Activated T-helper 1 cell treated with anti-CD3 and anti-CD28 coated beads, Interleukin-12 subunit alpha, Interleukin-12 subunit beta, Interleukin-2, Interleukin-4 antibody, amounts not matched to agents 30 ng/mL and 10 ng/mL and 1 ng/mL, durations not matched to agents 14 hours and 24 hours and 36 hours (primary cell): ENCODE data around the gene TMEM200A. TPM values are rescaled to one million over a fixed set of nuclear protein-coding genes. Genes with fewer than 3 reads are reported as not detected.
"Not testable (repeated sequence)": the region's sequence is repeated elsewhere in the genome, so short reads cannot be mapped to it uniquely, and the experiment has no call there.

Source experiments
- DNase-seq: peaks from one replicate; pipeline ENCODE4 v3.0.0; 2021; ENCODE audit warnings: low spot score
- H3K27ac Mint-ChIP-seq: one replicate; pipeline ENCODE4 v1.8.0; 2021; ENCODE audit warnings: mild to moderate bottlenecking, mixed read lengths
- H3K27me3 Mint-ChIP-seq: one replicate; pipeline ENCODE4 v1.8.0; 2022; ENCODE audit warnings: mild to moderate bottlenecking, moderate library complexity, mixed read lengths; ENCODE audit not compliant: insufficient read depth
- H3K36me3 Mint-ChIP-seq: one replicate; pipeline ENCODE4 v1.8.0; 2021; ENCODE audit warnings: low read depth, mixed read lengths
- H3K4me1 Mint-ChIP-seq: one replicate; pipeline ENCODE4 v1.8.0; 2021; ENCODE audit warnings: low read depth, mixed read lengths
- H3K4me3 Mint-ChIP-seq: one replicate; pipeline ENCODE4 v1.8.0; 2021; ENCODE audit warnings: mild to moderate bottlenecking, moderate library complexity, mixed read lengths
- H3K9me3 Mint-ChIP-seq: one replicate; pipeline ENCODE4 v1.8.0; 2021; ENCODE audit warnings: mixed read lengths
- intact Hi-C: fragments of 100-400 bp; cut with micrococcal nuclease; formaldehyde crosslinking; loops from one replicate; pipeline ENCODE4 v1.15.1; 2024
- total RNA-seq: library from RNA; stranded (reverse); gene quantifications from 2 replicates; pipeline ENCODE4 v1.2.3, GENCODE V29; 2022

The TMEM200A gene
- total RNA-seq, result 0.67 and 0.69 TPM in 2 replicates

DNA sequence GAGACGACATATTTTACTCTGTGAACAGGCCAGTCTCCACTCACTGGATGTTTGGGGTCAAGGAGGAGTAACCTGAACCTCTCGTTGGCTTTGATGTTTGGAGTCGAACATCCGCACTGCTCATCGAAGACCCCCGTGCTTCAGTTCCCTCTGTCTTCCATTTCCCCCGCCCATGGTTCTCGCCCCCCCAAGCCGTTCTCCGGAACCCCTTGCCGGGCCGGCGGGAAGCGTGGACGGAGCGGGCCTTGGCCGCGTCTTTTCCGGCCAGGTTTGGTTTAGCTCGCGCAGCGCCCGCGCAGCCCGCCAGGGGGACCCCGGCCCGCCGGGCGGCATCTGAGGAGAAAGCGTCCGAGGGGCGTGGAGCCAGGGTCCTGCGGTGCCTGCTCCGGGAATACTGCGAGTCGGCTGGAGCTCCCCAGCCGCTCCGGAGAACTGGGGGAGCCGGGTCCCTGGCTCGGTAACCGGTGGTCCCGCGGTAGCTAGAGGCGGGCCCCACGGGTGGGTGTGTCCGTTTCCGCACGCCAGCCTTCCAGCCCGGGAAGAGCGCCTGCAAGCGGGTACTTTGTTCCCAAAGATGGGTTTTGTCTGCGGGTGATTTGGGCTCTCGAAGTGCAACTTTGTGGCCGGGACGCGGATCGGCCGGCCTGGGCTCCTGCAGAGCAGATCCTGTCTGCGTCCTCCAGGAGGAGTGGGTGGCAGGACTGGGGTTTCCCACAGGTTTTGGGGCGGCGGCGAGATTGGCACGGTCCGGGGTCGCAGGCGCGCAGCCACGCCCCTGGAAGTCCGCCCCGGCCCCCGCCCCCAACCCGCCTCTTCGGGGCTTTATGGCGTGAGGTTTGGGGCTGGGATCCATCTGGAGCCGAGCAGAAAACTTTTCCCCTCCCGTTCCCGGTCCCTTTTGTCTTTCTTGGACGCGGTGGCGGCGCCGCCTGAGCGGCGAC lies at the start of gene TMEM200A:
TSS of gene TMEM200A (plus strand) at position 852 of the 941 bp plus-strand sequence. CDS start 74,406 bp downstream, outside the sequence.
- Mint-ChIP-seq H3K36me3 (peaks cover 4% of the 10 kb centered on the region), H3K27me3 (peaks cover 50% of the 10 kb centered on the region), H3K27ac (no peak within 1 kb of the TSS), H3K4me3 (peak within 1 kb of the TSS; percentile 78), H3K4me1 (peaks cover 25% of the 10 kb centered on the region), H3K9me3 (peaks cover 8% of the 10 kb centered on the region)
- peak; percentile 41 for DNase-seq
- intact Hi-C loops, result loop anchor here (1.0 to 5.0 kb wide), 4 partner anchors 15 to 333 kb away; no protein-coding TSS in a partner anchor

DNA sequence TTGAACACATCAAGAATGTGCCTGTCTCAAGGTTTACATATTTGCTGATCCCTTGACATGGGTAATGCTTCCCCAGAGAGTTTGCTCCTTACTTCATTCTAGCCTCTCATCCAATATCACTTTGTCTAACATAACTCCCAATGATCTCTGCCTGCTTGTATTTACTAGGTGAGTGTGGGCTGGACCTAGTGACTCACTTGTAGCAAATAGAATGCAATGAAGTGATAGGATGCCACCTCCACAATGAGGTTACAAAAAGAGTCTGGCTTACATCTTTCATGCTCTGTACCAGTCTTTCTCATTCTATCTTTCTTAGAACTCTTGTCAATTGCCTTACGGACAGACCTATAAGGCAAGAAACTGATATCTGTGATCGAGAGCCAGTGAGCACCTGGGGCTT lies 44.9 kb upstream of the TMEM200A start:
- Mint-ChIP-seq H3K9me3 (no peaks in the 10 kb centered on the region), H3K27me3 (peaks cover 11% of the 10 kb centered on the region), H3K4me1 (peaks cover 7% of the 10 kb centered on the region), H3K36me3 (no peaks in the 10 kb centered on the region), H3K27ac (no peak overlapping the region), H3K4me3 (no peak overlapping the region)
- DNase-seq, result no peak
- intact Hi-C loops, result loop anchor here (2.0 to 5.0 kb wide), 2 partner anchors 196 to 1196 kb away; no protein-coding TSS in a partner anchor

DNA sequence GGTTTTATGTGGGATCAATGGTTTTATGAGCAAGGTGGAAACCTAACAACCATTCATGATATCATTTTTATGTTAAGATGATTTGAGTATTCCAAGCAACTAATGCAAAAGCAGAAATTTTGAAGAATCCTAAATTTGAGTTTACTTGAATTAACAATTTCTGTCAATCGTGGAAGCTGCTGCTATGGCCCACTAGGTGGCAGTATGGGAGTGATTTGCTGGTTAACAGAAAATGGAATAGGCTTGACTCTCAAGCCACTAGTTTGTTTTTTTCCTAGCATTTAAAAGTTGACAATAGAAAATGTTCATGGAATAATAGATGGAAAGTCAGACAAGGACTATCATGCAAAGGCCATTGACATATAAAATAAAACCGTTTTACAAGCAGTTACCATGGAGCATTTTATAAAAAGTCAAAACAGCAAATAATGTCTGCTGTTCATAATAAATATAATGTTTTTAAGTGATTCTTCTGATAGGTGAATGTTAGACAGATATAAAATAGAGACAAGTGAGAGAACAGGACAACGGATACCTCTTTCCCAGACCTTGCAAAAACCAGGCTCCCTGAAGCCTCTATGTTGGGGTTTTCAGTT lies 43.0 kb upstream of the TMEM200A start:
- no peaks in the 10 kb centered on the region for H3K36me3 Mint-ChIP-seq
- no peak overlapping the region for H3K4me3 Mint-ChIP-seq
- H3K27me3 Mint-ChIP-seq, result peaks cover 11% of the 10 kb centered on the region
- DNase-seq, result peak; percentile 26
- intact Hi-C loops, result loop anchor here (1.0 to 5.0 kb wide), 5 partner anchors 195 to 550 kb away; no protein-coding TSS in a partner anchor
- H3K27ac Mint-ChIP-seq, result no peak overlapping the region
- peaks cover 7% of the 10 kb centered on the region for H3K4me1 Mint-ChIP-seq
- no peaks in the 10 kb centered on the region for H3K9me3 Mint-ChIP-seq

- Mint-ChIP-seq H3K27me3 (peaks cover 7% of the 10 kb centered on the region), H3K4me1 (peaks cover 7% of the 10 kb centered on the region), H3K27ac (no peak overlapping the region), H3K9me3 (no peaks in the 10 kb centered on the region), H3K36me3 (no peaks in the 10 kb centered on the region), H3K4me3 (no peak overlapping the region)
- no peak for DNase-seq
- intact Hi-C loops, result loop anchor here (2.0 to 5.0 kb wide), 2 partner anchors 38 to 193 kb away; no protein-coding TSS in a partner anchor
Observed at GRCh38 chr6:130324657-130325056, 41.2 kb upstream of the TMEM200A start.

GRCh38 chr6:130326496-130326895 lies 39.3 kb upstream of the TMEM200A start:
- Mint-ChIP-seq H3K4me1 (peaks cover 7% of the 10 kb centered on the region), H3K4me3 (no peak overlapping the region), H3K27ac (no peak overlapping the region), H3K9me3 (peaks cover 8% of the 10 kb centered on the region), H3K27me3 (peaks cover 9% of the 10 kb centered on the region), H3K36me3 (no peaks in the 10 kb centered on the region)
- no peak for DNase-seq
- intact Hi-C loops, result no loop called here

- H3K27ac Mint-ChIP-seq, result no peak overlapping the region
- DNase-seq, result no peak
- H3K36me3 Mint-ChIP-seq, result no peaks in the 10 kb centered on the region
- intact Hi-C loops, result no loop called here
- no peak overlapping the region for H3K4me3 Mint-ChIP-seq
- H3K4me1 Mint-ChIP-seq, result no peaks in the 10 kb centered on the region
- H3K9me3 Mint-ChIP-seq, result peaks cover 8% of the 10 kb centered on the region
- peaks cover 3% of the 10 kb centered on the region for H3K27me3 Mint-ChIP-seq
Observed at GRCh38 chr6:130337534-130337933, 28.3 kb upstream of the TMEM200A start.

GRCh38 chr6:130346324-130346723 lies 19.5 kb upstream of the TMEM200A start:
- H3K27me3 Mint-ChIP-seq, H3K27ac Mint-ChIP-seq, intact Hi-C loops, H3K4me3 Mint-ChIP-seq, H3K9me3 Mint-ChIP-seq, H3K4me1 Mint-ChIP-seq, DNase-seq, H3K36me3 Mint-ChIP-seq: not testable (repeated sequence)

DNA sequence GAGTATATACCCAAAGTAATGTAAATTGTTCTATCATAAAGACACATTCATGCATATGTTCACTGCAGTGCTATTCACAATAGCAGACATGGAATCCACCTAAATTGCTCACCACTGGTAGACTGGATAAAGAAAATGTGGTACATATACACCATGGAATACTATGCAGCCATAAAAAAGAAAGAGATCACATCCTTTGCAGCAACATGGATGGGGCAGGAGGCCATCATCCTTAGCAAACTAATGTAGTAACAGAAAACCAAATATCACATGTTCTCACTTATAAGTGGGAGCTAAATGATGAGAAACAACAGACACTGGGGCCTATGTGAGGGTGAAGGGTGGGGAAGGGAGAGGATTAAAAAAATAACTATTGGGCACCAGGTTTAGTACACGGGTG lies 11.5 kb upstream of the TMEM200A start:
- peaks cover 8% of the 10 kb centered on the region for H3K27me3 Mint-ChIP-seq
- DNase-seq, result no peak
- H3K9me3 Mint-ChIP-seq, result peaks cover 8% of the 10 kb centered on the region
- H3K4me1 Mint-ChIP-seq, result no peaks in the 10 kb centered on the region
- H3K4me3 Mint-ChIP-seq, result no peak overlapping the region
- intact Hi-C loops, result no loop called here
- no peak overlapping the region for H3K27ac Mint-ChIP-seq
- peaks cover 2% of the 10 kb centered on the region for H3K36me3 Mint-ChIP-seq

DNA sequence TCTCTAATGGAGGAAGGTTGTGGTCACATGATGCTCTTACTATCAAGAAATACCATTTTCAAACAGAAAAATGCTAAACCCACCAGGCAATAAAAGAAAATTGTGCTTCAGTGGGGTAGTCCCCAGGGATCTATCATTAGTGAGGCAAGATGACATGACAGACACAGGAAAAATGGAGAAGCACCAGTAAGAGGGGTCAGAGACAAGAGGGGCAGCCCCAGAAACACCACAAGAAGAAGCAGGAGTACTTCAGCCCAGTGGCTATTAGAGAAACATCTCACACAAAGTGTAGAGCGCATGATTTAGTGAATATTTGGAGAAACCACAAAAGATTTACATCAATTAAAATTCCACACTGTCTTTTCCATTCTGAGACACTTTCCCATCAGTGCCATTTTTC lies 10.2 kb upstream of the TMEM200A start:
- H3K36me3 Mint-ChIP-seq, result peaks cover 2% of the 10 kb centered on the region
- H3K27me3 Mint-ChIP-seq, result peaks cover 8% of the 10 kb centered on the region
- no peak overlapping the region for H3K4me3 Mint-ChIP-seq
- H3K4me1 Mint-ChIP-seq, result no peaks in the 10 kb centered on the region
- H3K27ac Mint-ChIP-seq, result no peak overlapping the region
- intact Hi-C loops, result no loop called here
- no peak for DNase-seq
- H3K9me3 Mint-ChIP-seq, result peaks cover 12% of the 10 kb centered on the region

DNA sequence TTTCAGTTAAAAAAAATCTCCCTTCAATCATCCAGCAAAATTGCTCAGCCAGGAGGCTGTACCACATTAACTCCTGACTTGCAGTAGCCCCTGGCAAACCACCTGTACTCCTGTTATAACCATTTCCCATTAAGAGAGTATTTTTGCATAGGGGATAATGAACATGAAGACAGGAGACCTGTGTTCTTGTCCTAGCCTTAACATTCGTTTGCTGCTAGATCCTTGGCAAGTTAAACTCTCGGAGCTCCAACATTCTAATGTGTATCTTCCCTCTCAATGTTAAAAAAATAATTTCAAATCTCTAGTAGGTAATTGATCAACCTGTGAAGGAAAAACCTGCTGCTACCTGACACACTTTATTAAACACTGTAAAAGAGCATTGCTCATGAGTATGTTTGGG lies 8.4 kb upstream of the TMEM200A start:
- Mint-ChIP-seq H3K9me3 (peaks cover 9% of the 10 kb centered on the region), H3K4me3 (no peak overlapping the region), H3K4me1 (no peaks in the 10 kb centered on the region), H3K27me3 (peaks cover 8% of the 10 kb centered on the region), H3K36me3 (peaks cover 2% of the 10 kb centered on the region), H3K27ac (no peak overlapping the region)
- intact Hi-C loops, result no loop called here
- no peak for DNase-seq

DNA sequence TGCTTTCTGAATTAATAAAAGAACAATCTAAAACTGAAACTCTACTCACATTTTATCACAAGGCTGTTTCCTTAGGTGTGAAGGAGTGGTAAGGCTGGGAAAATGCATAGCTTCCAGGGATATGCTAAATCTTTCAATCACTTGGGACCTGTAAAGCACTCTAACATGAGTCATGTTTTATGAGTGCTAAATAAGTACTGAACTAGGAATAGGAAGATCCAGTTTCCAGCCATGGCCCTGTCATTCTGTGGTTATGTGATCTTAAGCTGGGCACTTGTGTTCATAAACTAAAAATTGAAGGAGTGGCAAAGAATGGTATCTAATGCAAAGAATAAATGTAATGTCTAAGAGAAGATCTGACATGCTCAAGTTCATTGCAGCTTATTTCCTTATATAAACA lies 6.1 kb upstream of the TMEM200A start:
- Mint-ChIP-seq H3K36me3 (peaks cover 4% of the 10 kb centered on the region), H3K9me3 (peaks cover 12% of the 10 kb centered on the region)

GRCh38 chr6:130362128-130362527 lies 3.7 kb upstream of the TMEM200A start:
- H3K27ac Mint-ChIP-seq, result no peak overlapping the region
- H3K4me3 Mint-ChIP-seq, result no peak overlapping the region
- intact Hi-C loops, result loop anchor here (2.0 kb wide), 1 partner anchor 37 kb away; no protein-coding TSS in a partner anchor

More for the DNA sequence above, 6.1 kb upstream of the TMEM200A start:
- Mint-ChIP-seq H3K27me3 (peaks cover 16% of the 10 kb centered on the region), H3K27ac (no peak overlapping the region), H3K4me3 (no peak overlapping the region), H3K4me1 (peaks cover 8% of the 10 kb centered on the region)
- intact Hi-C loops, result no loop called here
- DNase-seq, result no peak

More at GRCh38 chr6:130362128-130362527, 3.7 kb upstream of the TMEM200A start:
- H3K27me3 Mint-ChIP-seq, result peaks cover 24% of the 10 kb centered on the region
- H3K4me1 Mint-ChIP-seq, result peaks cover 18% of the 10 kb centered on the region
- no peak for DNase-seq
- H3K9me3 Mint-ChIP-seq, result peaks cover 12% of the 10 kb centered on the region
- H3K36me3 Mint-ChIP-seq, result peaks cover 4% of the 10 kb centered on the region
